GM12891 (cell line): Measurements from ENCODE around the gene KIF5C.

ENCODE experiments used
- PAX5 ChIP-seq: IDR thresholded peaks from 2 replicates; pipeline ENCODE4 v1.6.1; 2011; ENCODE audit warnings: low read length, moderate library complexity, mild to moderate bottlenecking; ENCODE audit not compliant: insufficient read depth, severe bottlenecking
- POLR2A ChIP-seq: IDR thresholded peaks from 2 replicates; pipeline ENCODE4 v1.6.1; 2011; ENCODE audit warnings: low read depth, low read length, control low read depth
- POLR2AphosphoS5 ChIP-seq: IDR thresholded peaks from 2 replicates; pipeline ENCODE4 v1.6.1; 2011; ENCODE audit warnings: low read depth, low read length, control low read depth
- POU2F2 ChIP-seq: IDR thresholded peaks from 2 replicates; pipeline ENCODE4 v1.6.1; 2011; ENCODE audit warnings: low read depth, mild to moderate bottlenecking, control low read depth, low read length, moderate library complexity
- SPI1 ChIP-seq: IDR thresholded peaks from 2 replicates; pipeline ENCODE4 v1.6.1; 2011; ENCODE audit warnings: low read depth, low read length, control low read depth
- TAF1 ChIP-seq: IDR thresholded peaks from 2 replicates; pipeline ENCODE4 v1.6.1; 2011; ENCODE audit warnings: low read depth, low read length, control low read depth

DNA sequence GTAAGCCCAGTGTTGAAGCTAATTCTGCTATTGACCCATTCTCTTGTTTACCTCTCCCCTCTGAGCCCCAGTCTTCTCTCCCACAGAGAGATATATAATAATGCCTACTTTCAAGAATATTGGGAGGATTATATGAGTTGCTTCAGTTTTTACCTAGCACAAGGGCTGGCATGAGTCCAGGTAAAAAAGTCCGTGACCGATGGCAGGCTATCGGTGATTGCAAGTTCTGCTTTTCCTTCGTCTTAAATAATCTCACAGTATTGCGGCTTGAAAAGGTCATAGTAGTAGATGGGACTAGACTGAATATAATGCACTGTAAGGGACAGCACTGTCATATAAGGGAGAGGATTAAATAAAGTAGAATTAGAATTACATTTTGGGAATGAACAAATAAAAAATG is 77.6 kb downstream of the KIF5C start:
- TF ChIP-seq POLR2AphosphoS5, result no peak
- no peak for TF ChIP-seq POLR2A
- TF ChIP-seq SPI1, result no peak
- no peak for TF ChIP-seq TAF1
- no peak for TF ChIP-seq PAX5
- no peak for TF ChIP-seq POU2F2
